GM12878 (cell line): ENCODE results near the gene SRL.

ENCODE experiments used
- EP300 ChIP-seq, 2 experiments: fragments of 150-350 bp in 1 of 2; IDR thresholded peaks; 2 replicates each; pipeline ENCODE4 v1.6.1; 2011 to 2012; ENCODE audit warnings: low read depth in 2 of 2, low read length in 2 of 2, borderline replicate concordance in 1 of 2, improper control_type of control experiment in 1 of 2, inconsistent platforms in 1 of 2; ENCODE audit not compliant: control insufficient read depth in 1 of 2
- KLF5 ChIP-seq: fragments of 450-650 bp; IDR thresholded peaks from 2 replicates; pipeline ENCODE4 v1.6.1; 2014; ENCODE audit warnings: mild to moderate bottlenecking; ENCODE audit not compliant: partially characterized antibody
- NRF1 ChIP-seq: conservative IDR thresholded peaks from 2 replicates; pipeline ENCODE4 v1.6.1; 2011; ENCODE audit warnings: mild to moderate bottlenecking, low read depth, low read length, improper control_type of control experiment
- POLR2AphosphoS5 ChIP-seq: IDR thresholded peaks from 2 replicates; pipeline ENCODE4 v1.6.1; 2011; ENCODE audit warnings: mild to moderate bottlenecking, low read length, inconsistent platforms
- RELA ChIP-seq: fragments of 450-650 bp; IDR thresholded peaks from 2 replicates; pipeline ENCODE4 v1.8.0; 2014; ENCODE audit warnings: borderline replicate concordance; ENCODE audit not compliant: partially characterized antibody
- RFX5 ChIP-seq: IDR thresholded peaks from 2 replicates; pipeline ENCODE4 v1.6.1; 2011; ENCODE audit warnings: low read depth, low read length, improper control_type of control experiment
- ZNF24 ChIP-seq: fragments of 450-650 bp; IDR thresholded peaks from 2 replicates; pipeline ENCODE4 v1.6.1; 2017; ENCODE audit warnings: antibody characterized with exemption, mild to moderate bottlenecking
- TF ChIP-seq, protein P1 (sequence below), 3 experiments: IDR thresholded peaks in 2 of 3; conservative IDR thresholded peaks in 1 of 3; 2 replicates each; pipeline ENCODE4 v1.5.1; 2011; ENCODE audit warnings: low read depth in 3 of 3, low read length in 3 of 3, mild to moderate bottlenecking in 3 of 3, control low read depth in 2 of 3, moderate library complexity in 2 of 3, inconsistent platforms in 1 of 3, mixed read lengths in 1 of 3; ENCODE audit not compliant: control insufficient read depth in 2 of 3, insufficient read depth in 1 of 3; ENCODE audit errors: extremely low read depth in 1 of 3

DNA sequence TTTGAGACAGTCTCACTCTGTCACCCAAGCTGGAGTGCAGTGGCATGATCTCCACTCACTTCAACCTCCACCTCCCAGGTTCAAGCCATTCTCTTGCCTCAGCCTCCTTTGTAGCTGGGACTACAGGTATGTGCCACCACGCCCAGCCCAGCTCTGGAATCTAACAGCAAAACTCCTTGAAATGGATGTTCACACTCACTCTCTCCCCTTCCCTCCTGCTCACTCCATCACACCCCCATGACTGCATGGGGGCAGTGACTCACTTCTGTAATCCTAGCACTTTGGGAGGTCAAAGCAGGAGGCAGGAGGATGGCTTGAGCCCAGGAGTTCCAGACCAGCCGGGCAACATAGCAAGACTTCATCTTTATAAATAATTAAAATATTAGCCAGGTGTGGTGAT lies 42.1 kb upstream of the SRL start:
- TF ChIP-seq RFX5 (no peak), EP300 (IDR thresholded peaks at IDR 0.05; ENCODE audit: borderline replicate concordance in 1 of 2, control insufficient read depth in 1 of 2, low read depth in 2 of 2, low read length in 2 of 2) (no peak), KLF5 (no peak), POLR2AphosphoS5 (no peak), NRF1 (no peak), ZNF24 (no peak), RELA (no peak)
- TF ChIP-seq, protein P1, sequence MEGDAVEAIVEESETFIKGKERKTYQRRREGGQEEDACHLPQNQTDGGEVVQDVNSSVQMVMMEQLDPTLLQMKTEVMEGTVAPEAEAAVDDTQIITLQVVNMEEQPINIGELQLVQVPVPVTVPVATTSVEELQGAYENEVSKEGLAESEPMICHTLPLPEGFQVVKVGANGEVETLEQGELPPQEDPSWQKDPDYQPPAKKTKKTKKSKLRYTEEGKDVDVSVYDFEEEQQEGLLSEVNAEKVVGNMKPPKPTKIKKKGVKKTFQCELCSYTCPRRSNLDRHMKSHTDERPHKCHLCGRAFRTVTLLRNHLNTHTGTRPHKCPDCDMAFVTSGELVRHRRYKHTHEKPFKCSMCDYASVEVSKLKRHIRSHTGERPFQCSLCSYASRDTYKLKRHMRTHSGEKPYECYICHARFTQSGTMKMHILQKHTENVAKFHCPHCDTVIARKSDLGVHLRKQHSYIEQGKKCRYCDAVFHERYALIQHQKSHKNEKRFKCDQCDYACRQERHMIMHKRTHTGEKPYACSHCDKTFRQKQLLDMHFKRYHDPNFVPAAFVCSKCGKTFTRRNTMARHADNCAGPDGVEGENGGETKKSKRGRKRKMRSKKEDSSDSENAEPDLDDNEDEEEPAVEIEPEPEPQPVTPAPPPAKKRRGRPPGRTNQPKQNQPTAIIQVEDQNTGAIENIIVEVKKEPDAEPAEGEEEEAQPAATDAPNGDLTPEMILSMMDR (IDR thresholded peaks at IDR 0.05 in 2 of 3, conservative IDR thresholded peaks at IDR 0.05 in 1 of 3; ENCODE audit: control insufficient read depth in 2 of 3, extremely low read depth in 1 of 3, insufficient read depth in 1 of 3, low read depth in 3 of 3, low read length in 3 of 3): no peak
